Measurements from ENCODE around the gene DUSP8.

The DUSP8 gene

DNA sequence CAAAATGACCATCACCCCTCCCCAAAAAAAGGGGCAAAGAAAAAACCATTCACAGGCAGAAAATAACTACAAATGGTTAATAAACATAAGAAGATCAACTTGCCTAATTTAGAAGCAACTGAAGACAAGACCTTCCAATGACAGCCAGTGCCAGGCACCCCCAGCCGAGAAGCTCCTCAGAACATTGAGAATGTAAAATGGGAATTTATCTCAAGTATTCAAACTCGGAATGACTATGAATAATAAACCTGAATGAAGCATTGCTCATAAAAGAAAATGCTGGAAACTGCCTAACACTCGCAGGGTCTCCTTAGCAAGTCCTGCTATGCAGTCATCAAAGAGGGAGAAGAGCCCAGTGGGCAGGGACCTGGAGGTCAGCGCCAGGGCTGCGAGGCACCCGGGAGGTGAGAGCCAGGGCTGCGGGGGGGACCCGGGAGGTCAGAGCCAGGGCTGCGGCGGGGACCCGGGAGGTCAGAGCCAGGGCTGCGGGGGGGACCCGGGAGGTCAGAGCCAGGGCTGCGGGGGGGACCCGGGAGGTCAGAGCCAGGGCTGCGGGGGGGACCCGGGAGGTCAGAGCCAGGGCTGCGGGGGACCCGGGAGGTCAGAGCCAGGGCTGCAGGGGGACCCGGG is 62.3 kb downstream of the DUSP8 start:
- TF ChIP-seq, protein P1, sequence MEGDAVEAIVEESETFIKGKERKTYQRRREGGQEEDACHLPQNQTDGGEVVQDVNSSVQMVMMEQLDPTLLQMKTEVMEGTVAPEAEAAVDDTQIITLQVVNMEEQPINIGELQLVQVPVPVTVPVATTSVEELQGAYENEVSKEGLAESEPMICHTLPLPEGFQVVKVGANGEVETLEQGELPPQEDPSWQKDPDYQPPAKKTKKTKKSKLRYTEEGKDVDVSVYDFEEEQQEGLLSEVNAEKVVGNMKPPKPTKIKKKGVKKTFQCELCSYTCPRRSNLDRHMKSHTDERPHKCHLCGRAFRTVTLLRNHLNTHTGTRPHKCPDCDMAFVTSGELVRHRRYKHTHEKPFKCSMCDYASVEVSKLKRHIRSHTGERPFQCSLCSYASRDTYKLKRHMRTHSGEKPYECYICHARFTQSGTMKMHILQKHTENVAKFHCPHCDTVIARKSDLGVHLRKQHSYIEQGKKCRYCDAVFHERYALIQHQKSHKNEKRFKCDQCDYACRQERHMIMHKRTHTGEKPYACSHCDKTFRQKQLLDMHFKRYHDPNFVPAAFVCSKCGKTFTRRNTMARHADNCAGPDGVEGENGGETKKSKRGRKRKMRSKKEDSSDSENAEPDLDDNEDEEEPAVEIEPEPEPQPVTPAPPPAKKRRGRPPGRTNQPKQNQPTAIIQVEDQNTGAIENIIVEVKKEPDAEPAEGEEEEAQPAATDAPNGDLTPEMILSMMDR (IDR thresholded peaks at IDR 0.05; ENCODE audit: insufficient read depth, low read depth, low read length, missing control alignments) = no peak
- H3K4me3 ChIP-seq (ENCODE audit: low read depth, low read length) = no peak overlapping the region
- no peak for DNase-seq (ENCODE audit: low read depth)

DNA sequence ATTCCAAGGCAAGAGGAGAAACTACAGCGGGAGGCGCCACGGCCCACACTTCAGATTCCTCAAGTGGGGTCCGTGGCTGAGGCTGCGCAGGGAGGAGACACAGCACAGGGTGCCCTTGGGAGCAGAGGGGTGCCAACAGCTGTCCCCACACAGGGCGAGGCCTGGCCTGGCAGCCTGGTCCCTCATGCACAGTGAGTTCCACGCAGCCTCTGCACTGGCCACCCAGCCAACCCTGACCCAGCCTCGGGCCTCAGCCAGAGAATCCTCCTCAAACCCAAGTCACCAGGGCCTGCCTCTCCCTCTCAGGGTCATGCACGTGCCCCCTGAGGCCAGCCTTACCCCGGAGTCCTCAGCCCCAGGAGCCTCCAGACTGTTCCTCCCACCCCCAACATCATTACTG is 63.1 kb downstream of the DUSP8 start:
- TF ChIP-seq, protein P1 (IDR thresholded peaks at IDR 0.05; ENCODE audit: insufficient read depth, low read depth, low read length, missing control alignments) = no peak
- DNase-seq (ENCODE audit: low read depth) = no peak
- no peak overlapping the region for H3K4me3 ChIP-seq (ENCODE audit: low read depth, low read length)

DNA sequence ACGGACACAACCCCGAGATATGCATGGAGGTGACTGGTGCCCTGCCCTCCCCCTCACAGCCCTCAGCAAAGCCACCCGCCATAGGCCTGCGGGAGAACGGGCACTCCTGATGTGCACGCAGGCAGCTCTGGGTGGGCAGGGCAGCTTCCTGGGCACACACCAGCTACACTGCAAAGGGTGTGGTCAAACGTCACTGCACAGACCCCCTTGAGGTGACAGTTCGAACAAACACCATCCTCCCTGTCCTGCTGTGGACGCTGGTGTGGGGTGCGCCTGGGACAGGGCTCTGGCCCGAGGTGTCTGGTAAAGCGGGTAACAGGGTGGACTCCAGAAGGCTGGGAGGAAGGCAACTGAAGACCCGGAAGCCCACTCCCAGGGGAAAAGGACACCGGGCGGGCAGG is 63.6 kb downstream of the DUSP8 start:
- TF ChIP-seq, protein P1 (IDR thresholded peaks at IDR 0.05; ENCODE audit: insufficient read depth, low read depth, low read length, missing control alignments) = no peak
- no peak overlapping the region for H3K4me3 ChIP-seq (ENCODE audit: low read depth, low read length)
- DNase-seq (ENCODE audit: low read depth) = no peak

DNA sequence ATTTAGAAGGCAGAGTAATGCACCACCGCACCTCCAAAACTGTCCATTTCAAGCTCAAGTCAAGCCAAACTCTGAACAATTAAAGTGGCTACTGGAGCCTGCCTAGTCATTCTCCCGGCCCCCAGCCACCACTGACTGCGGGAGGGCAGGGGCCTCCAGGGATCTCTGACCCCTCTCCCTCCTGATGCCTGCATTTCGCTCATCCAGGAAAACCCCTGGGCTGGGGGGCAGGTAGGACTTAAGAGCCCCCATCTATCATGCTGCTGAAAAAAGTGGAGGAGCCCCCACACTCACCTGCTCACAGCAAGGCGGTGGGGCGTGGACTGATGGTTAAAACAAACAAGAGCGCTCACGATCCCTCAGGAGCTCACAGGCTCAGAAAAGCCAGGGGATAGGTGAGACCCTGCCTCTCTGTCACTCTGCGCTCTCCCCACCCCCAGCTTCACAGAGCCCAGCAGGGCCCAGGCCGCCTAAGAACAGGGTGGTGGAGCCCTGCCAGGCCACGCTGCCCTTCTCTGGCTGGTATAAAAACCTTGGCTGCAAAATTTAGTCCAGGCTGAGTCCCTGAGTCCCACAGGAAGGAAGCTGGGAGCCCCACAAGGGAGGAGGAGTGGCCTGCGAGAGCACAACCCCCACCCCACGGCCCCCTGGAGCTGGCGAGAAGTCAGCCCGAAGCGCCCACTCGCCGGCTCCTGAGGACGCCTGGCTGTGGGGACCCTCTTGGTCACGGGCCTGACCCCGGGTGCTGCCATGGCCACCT is 64.5 kb downstream of the DUSP8 start:
- DNase-seq (ENCODE audit: low read depth) = no peak
- no peak overlapping the region for H3K4me3 ChIP-seq (ENCODE audit: low read depth, low read length)
- TF ChIP-seq, protein P1 (IDR thresholded peaks at IDR 0.05; ENCODE audit: insufficient read depth, low read depth, low read length, missing control alignments) = no peak

DNA sequence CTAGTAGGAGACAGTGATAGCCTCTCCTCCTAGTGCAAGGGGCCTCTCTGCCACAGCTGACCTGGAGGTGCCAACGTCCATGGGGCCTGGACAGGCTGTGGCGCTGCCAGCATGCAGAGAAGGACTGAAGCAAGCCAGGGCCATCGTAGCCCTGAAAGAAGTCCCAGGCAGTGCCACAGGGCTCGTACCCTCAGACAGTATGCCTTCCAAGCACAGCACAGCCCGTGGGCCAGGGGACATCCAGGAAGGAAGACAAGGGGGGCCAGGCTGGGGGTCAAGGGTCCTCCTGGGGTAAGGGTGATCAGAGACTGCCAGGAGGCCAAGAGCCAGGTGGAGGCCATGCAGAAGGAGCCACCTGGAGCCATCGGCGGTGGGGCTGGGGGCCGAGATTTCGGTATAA is 65.1 kb downstream of the DUSP8 start:
- TF ChIP-seq, protein P1 (IDR thresholded peaks at IDR 0.05; ENCODE audit: insufficient read depth, low read depth, low read length, missing control alignments) = no peak
- H3K4me3 ChIP-seq (ENCODE audit: low read depth, low read length) = no peak overlapping the region
- no peak for DNase-seq (ENCODE audit: low read depth)

DNA sequence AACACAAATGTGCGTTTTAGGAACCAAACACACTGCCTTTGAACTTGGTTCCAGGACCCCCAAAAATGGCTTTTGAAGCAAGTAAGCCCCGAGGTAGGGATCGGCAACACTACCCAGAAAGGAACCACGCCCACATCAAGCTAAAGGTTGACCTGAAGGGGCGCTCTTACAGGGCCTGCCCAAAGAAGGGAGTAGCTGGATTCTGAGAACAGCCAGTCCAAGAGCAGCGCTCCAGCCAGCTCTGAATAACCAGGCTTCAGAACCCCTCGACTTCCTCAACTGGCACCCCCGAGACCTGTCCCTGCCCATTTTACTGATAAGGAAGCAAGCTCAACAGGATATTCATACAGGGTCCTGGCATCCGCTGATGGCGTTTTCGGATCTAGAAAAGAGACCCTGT is 66.6 kb downstream of the DUSP8 start:
- no peak for DNase-seq (ENCODE audit: low read depth)
- TF ChIP-seq, protein P1 (IDR thresholded peaks at IDR 0.05; ENCODE audit: insufficient read depth, low read depth, low read length, missing control alignments) = no peak
- no peak overlapping the region for H3K4me3 ChIP-seq (ENCODE audit: low read depth, low read length)
